Neural progenitor cell (in vitro differentiated cells): ENCODE data around the gene PSD.

Source experiments
- CTCF ChIP-seq: fragments of 200-600 bp; sonication (generic); IDR thresholded peaks from 2 replicates; pipeline ENCODE4 v1.5.1; 2017; ENCODE audit warnings: antibody characterized with exemption, mild to moderate bottlenecking
- EZH2phosphoT487 ChIP-seq: fragments of 200-600 bp; sonication (generic); IDR thresholded peaks from 2 replicates; pipeline ENCODE4 v1.6.1; 2017; ENCODE audit warnings: antibody characterized with exemption

- TF ChIP-seq CTCF (no peak), EZH2phosphoT487 (no peak)
Measured at GRCh38 chr10:102416695-102417094, 1.9 kb downstream of the PSD start.
